ENCODE measurements around the gene SNORC. TPM values are rescaled to one million over a fixed set of nuclear protein-coding genes. Genes with fewer than 3 reads are reported as not detected.

The SNORC gene
- polyA plus RNA-seq, 1 of the 3 experiments (the other 2 are of a cell fraction): 1.2 TPM

DNA sequence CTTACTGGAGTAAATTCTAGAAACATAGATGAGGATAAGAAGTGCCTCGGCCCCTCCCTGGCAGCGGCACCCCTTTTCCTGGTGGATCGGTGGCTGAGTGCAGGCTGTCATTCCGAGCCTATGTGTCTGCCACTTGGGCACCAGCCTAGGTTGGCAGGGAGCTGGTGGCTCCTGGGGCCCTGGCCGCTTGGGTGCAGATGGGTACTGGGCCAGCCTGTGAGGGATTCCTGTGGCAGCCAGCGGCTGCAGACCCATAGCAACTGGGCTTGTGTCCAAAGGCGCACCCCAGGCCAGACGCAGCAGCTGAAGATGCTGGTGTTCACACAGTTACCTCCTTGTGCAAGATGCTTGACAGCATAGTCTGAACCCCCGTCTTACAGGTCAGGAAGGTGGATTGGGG, 2.8 kb downstream of the SNORC start:
- 89% methylated on average over 9 of the region's 9 CpGs for WGBS (ENCODE audit: low lambda C conversion rate)
- CTCF ChIA-PET: interaction anchor here (0.6 to 1.0 kb wide), 2 partner anchors 9 to 378 kb away, joined by 3 read pairs; no protein-coding TSS in a partner anchor
- no peaks in the 10 kb centered on the region for H3K9me3 ChIP-seq
- H3K79me2 ChIP-seq (ENCODE audit: insufficient read depth): no peaks in the 10 kb centered on the region
- TF ChIP-seq ELF1 (IDR thresholded peaks at IDR 0.05) (no peak), NRF1 (IDR thresholded peaks at IDR 0.05; ENCODE audit: low read depth, low read length) (no peak), NFIC (IDR thresholded peaks at IDR 0.05; ENCODE audit: borderline replicate concordance) (no peak), POLR2AphosphoS5 (IDR thresholded peaks at IDR 0.05; ENCODE audit: low read depth, low read length) (no peak), SIN3A (IDR thresholded peaks at IDR 0.05; ENCODE audit: borderline replicate concordance, low read depth, low read length) (no peak), YY1 (IDR thresholded peaks at IDR 0.05; ENCODE audit: low read depth) (no peak), RFX5 (IDR thresholded peaks at IDR 0.05; ENCODE audit: low read length) (no peak), JUND (IDR thresholded peaks at IDR 0.05) (no peak), MXI1 (IDR thresholded peaks at IDR 0.05; ENCODE audit: low read depth, low read length) (no peak), SMC3 (IDR thresholded peaks at IDR 0.05; ENCODE audit: low read depth, low read length) (no peak)
- TF ChIP-seq, protein P1, sequence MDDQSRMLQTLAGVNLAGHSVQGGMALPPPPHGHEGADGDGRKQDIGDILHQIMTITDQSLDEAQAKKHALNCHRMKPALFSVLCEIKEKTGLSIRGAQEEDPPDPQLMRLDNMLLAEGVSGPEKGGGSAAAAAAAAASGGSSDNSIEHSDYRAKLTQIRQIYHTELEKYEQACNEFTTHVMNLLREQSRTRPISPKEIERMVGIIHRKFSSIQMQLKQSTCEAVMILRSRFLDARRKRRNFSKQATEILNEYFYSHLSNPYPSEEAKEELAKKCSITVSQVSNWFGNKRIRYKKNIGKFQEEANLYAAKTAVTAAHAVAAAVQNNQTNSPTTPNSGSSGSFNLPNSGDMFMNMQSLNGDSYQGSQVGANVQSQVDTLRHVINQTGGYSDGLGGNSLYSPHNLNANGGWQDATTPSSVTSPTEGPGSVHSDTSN (IDR thresholded peaks at IDR 0.05): no peak
- TF ChIP-seq, protein P2, sequence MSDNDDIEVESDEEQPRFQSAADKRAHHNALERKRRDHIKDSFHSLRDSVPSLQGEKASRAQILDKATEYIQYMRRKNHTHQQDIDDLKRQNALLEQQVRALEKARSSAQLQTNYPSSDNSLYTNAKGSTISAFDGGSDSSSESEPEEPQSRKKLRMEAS (IDR thresholded peaks at IDR 0.05; ENCODE audit: low read depth): no peak
- TF ChIP-seq, protein P3, sequence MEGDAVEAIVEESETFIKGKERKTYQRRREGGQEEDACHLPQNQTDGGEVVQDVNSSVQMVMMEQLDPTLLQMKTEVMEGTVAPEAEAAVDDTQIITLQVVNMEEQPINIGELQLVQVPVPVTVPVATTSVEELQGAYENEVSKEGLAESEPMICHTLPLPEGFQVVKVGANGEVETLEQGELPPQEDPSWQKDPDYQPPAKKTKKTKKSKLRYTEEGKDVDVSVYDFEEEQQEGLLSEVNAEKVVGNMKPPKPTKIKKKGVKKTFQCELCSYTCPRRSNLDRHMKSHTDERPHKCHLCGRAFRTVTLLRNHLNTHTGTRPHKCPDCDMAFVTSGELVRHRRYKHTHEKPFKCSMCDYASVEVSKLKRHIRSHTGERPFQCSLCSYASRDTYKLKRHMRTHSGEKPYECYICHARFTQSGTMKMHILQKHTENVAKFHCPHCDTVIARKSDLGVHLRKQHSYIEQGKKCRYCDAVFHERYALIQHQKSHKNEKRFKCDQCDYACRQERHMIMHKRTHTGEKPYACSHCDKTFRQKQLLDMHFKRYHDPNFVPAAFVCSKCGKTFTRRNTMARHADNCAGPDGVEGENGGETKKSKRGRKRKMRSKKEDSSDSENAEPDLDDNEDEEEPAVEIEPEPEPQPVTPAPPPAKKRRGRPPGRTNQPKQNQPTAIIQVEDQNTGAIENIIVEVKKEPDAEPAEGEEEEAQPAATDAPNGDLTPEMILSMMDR (IDR thresholded peaks at IDR 0.05): no peak
- TF ChIP-seq, protein P4, sequence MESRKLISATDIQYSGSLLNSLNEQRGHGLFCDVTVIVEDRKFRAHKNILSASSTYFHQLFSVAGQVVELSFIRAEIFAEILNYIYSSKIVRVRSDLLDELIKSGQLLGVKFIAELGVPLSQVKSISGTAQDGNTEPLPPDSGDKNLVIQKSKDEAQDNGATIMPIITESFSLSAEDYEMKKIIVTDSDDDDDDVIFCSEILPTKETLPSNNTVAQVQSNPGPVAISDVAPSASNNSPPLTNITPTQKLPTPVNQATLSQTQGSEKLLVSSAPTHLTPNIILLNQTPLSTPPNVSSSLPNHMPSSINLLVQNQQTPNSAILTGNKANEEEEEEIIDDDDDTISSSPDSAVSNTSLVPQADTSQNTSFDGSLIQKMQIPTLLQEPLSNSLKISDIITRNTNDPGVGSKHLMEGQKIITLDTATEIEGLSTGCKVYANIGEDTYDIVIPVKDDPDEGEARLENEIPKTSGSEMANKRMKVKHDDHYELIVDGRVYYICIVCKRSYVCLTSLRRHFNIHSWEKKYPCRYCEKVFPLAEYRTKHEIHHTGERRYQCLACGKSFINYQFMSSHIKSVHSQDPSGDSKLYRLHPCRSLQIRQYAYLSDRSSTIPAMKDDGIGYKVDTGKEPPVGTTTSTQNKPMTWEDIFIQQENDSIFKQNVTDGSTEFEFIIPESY (IDR thresholded peaks at IDR 0.05; ENCODE audit: borderline replicate concordance, low read depth): no peak
- TF ChIP-seq, protein P5, sequence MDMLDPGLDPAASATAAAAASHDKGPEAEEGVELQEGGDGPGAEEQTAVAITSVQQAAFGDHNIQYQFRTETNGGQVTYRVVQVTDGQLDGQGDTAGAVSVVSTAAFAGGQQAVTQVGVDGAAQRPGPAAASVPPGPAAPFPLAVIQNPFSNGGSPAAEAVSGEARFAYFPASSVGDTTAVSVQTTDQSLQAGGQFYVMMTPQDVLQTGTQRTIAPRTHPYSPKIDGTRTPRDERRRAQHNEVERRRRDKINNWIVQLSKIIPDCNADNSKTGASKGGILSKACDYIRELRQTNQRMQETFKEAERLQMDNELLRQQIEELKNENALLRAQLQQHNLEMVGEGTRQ (IDR thresholded peaks at IDR 0.05; ENCODE audit: borderline replicate concordance, low read depth, low read length): no peak
- no peak overlapping the region for H3K4me2 ChIP-seq
- no peak overlapping the region for H2AFZ ChIP-seq (ENCODE audit: low read depth)
- DNase-seq: peak; percentile 19
- POLR2A ChIA-PET: no interaction called here
- no peaks in the 10 kb centered on the region for H3K36me3 ChIP-seq (replicated peaks in 1 of 2; ENCODE audit: control insufficient read depth in 1 of 2, insufficient read depth in 2 of 2, low read length in 1 of 2)
- no peak overlapping the region for H3K9ac ChIP-seq
- no peak overlapping the region for H3K27ac ChIP-seq (ENCODE audit: low read depth in 2 of 2, low read length in 1 of 2)
- H3K4me3 ChIP-seq (ENCODE audit: low read depth in 2 of 2, low read length in 1 of 2): no peak overlapping the region
- H4K20me1 ChIP-seq (ENCODE audit: insufficient read depth): no peaks in the 10 kb centered on the region
- peaks cover 0 to 10% of the 10 kb centered on the region in 2 experiments; a peak in 1 of 4 replicates for H3K4me1 ChIP-seq (ENCODE audit: control insufficient read depth in 1 of 2, insufficient read depth in 2 of 2, low read depth in 1 of 2, low read length in 1 of 2)
- no peaks in the 10 kb centered on the region for H3K27me3 ChIP-seq (ENCODE audit: insufficient read depth)
- H3K9me2 ChIP-seq: no peaks in the 10 kb centered on the region
- H3F3A ChIP-seq (replicated peaks; ENCODE audit: insufficient read depth): no peaks in the 10 kb centered on the region
